OCI-LY3 (cell line): Measurements from ENCODE around the gene MYPN.

Experiments
- H2AFZ ChIP-seq: fragments of 200-600, 300-600 bp; shearing (Covaris generic); 2 replicates; pipeline ENCODE4 v1.6.0; 2014; ENCODE audit warnings: antibody characterized with exemption, low read depth, low read length
- H3K27ac ChIP-seq: fragments of 200-600, 300-600 bp; sonication (generic); 2 replicates; pipeline ENCODE4 v1.5.1; 2014; ENCODE audit warnings: mild to moderate bottlenecking, low read length, moderate library complexity, mixed read lengths
- H3K27me3 ChIP-seq: fragments of 200-600, 300-600 bp; sonication (generic); 2 replicates; pipeline ENCODE4 v1.6.1; 2014; ENCODE audit warnings: low read depth, low read length, mixed read lengths
- H3K36me3 ChIP-seq: fragments of 200-600, 300-600 bp; sonication (generic); replicated peaks from 2 replicates; pipeline ENCODE3; 2014; ENCODE audit warnings: low read depth, low read length, mixed read lengths
- H3K4me1 ChIP-seq: fragments of 300-600, 200-600 bp; sonication (generic); 2 replicates; pipeline ENCODE4 v1.6.1; 2014; ENCODE audit warnings: low read length, mixed read lengths
- H3K4me2 ChIP-seq: fragments of 200-600, 300-600 bp; sonication (generic); 2 replicates; pipeline ENCODE4 v1.6.1; 2014; ENCODE audit warnings: low read length, mixed read lengths
- H3K4me3 ChIP-seq: fragments of 300-600, 200-600 bp; sonication (generic); 2 replicates; pipeline ENCODE4 v1.5.1; 2014; ENCODE audit warnings: antibody characterized with exemption, mild to moderate bottlenecking, low read length, moderate library complexity
- H3K79me2 ChIP-seq: fragments of 300-600, 200-600 bp; shearing (Covaris generic); 2 replicates; pipeline ENCODE4 v1.6.1; 2014; ENCODE audit warnings: mild to moderate bottlenecking, low read length, mixed read lengths
- H3K9ac ChIP-seq: fragments of 300-600, 200-600 bp; shearing (Covaris generic); 2 replicates; pipeline ENCODE4 v1.6.0; 2014; ENCODE audit warnings: mild to moderate bottlenecking, low read length, moderate library complexity
- H3K9me3 ChIP-seq: fragments of 200-600, 300-600 bp; shearing (Covaris generic); 2 replicates; pipeline ENCODE4 v1.6.1; 2014; ENCODE audit warnings: low read length, mixed read lengths; ENCODE audit not compliant: insufficient read depth
- H4K20me1 ChIP-seq: fragments of 200-600, 300-600 bp; sonication (generic); 2 replicates; pipeline ENCODE4 v1.6.1; 2016; ENCODE audit warnings: low read length, mixed read lengths; ENCODE audit not compliant: insufficient read depth
- CTCF ChIP-seq: fragments of 200-600, 300-600 bp; sonication (generic); IDR thresholded peaks from 2 replicates; pipeline ENCODE4 v1.5.1; 2014; ENCODE audit warnings: antibody characterized with exemption, low read length, low read depth
- EZH2phosphoT487 ChIP-seq: fragments of 200-600 bp; shearing (Covaris generic); IDR thresholded peaks from 2 replicates; pipeline ENCODE4 v1.6.1; 2018; ENCODE audit warnings: antibody characterized with exemption, mixed run types, low read depth

Gene MYPN

DNA sequence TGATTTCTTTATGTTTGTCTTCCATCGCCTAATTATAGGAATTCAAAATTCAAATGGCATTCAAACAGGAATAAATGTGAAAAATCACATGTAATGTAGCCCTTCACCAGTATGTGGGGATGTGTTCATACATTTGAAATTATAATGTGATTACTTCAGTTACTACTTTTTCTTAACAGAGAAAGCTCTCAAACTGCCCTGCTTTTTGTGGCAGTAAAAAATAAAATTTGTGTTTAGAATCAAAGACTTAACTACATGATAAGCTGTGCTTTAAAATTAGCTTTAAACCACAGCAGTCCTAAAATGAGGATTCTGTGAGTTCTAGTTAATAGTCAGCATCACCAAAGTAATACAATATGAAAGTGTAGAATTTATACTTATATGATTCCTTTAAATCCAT lies 26.4 kb upstream of the MYPN start:
- H3K9ac ChIP-seq: no peak overlapping the region
- no peaks in the 10 kb centered on the region for H4K20me1 ChIP-seq
- H3K27ac ChIP-seq: no peak overlapping the region
- H3K27me3 ChIP-seq: no peaks in the 10 kb centered on the region
- H3K36me3 ChIP-seq: no peaks in the 10 kb centered on the region
- H2AFZ ChIP-seq: no peak overlapping the region
- no peak overlapping the region for H3K4me2 ChIP-seq
- H3K9me3 ChIP-seq: no peaks in the 10 kb centered on the region
- H3K4me3 ChIP-seq: no peak overlapping the region
- H3K4me1 ChIP-seq: no peaks in the 10 kb centered on the region
- no peaks in the 10 kb centered on the region for H3K79me2 ChIP-seq
- peak; percentile 28; the same call in 1 of the 2 replicates for TF ChIP-seq CTCF
- no peak for TF ChIP-seq EZH2phosphoT487

DNA sequence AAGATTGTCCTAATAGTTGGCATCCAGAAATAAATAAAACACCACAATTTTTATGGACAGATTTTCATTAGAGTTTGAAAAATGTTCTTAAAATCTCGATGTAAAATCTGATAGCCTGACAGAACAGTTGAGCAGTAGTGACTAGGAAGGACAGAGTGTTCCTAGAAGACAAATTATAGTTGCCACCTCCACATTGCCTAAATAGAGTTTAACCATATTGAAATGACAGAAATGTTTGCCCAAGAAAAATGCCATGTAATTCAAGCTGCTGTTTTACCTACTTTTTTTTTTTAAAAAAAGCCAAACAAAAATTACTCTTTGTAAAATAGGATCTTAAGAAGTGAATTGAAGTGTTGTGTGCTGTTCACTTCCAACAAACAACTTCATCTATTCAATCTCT lies 25.3 kb upstream of the MYPN start:
- Histone ChIP-seq H4K20me1 (no peaks in the 10 kb centered on the region), H2AFZ (no peak overlapping the region), H3K4me1 (no peaks in the 10 kb centered on the region), H3K9ac (no peak overlapping the region), H3K36me3 (no peaks in the 10 kb centered on the region), H3K9me3 (no peaks in the 10 kb centered on the region), H3K27ac (no peak overlapping the region), H3K4me3 (no peak overlapping the region), H3K79me2 (no peaks in the 10 kb centered on the region), H3K27me3 (no peaks in the 10 kb centered on the region), H3K4me2 (no peak overlapping the region)
- no peak for TF ChIP-seq EZH2phosphoT487
- TF ChIP-seq CTCF: no peak

DNA sequence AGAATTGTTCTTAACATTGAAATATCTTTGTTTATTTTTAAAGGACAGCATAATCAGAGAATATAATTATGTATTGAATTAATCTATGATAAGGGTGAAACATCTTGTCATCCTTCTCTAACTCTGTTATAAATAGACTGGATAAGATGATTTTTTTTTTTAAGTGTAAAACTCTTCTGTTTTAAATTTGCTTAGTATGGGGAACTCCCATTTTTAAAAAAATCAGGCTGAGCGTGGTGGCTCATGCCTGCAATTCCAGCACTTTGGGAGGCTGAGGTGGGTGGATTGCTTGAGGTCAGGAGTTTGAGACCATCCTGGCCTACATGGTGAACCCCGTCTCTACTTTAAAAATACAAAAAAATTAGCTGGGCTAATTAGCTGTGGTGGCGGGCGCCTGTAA lies 24.8 kb upstream of the MYPN start:
- no peaks in the 10 kb centered on the region for H3K9me3 ChIP-seq
- H3K27ac ChIP-seq: no peak overlapping the region
- H3K4me3 ChIP-seq: no peak overlapping the region
- no peak overlapping the region for H3K9ac ChIP-seq
- no peak overlapping the region for H2AFZ ChIP-seq
- no peaks in the 10 kb centered on the region for H3K27me3 ChIP-seq
- H3K4me2 ChIP-seq: no peak overlapping the region
- H3K36me3 ChIP-seq: no peaks in the 10 kb centered on the region
- TF ChIP-seq EZH2phosphoT487: no peak
- TF ChIP-seq CTCF: no peak
- H3K4me1 ChIP-seq: no peaks in the 10 kb centered on the region
- no peaks in the 10 kb centered on the region for H3K79me2 ChIP-seq
- no peaks in the 10 kb centered on the region for H4K20me1 ChIP-seq

DNA sequence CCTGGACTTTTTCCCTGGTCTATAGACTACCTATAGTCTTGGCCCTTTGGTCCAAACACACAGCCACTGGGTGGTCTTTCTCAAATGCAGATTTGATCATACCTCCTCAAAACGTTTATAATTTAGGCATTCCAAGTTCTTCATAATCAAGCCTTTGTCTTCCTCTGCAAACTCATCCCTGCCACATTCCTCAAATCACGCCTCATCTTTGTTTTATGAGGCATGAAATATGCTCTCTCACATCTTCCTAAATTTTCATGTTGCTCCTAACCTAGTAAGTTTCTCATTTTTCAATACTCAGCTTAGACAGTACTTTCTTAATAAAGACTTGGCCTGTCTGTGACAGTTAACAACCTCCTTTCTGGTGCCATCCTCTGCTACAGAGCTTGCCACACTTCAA lies 23.3 kb upstream of the MYPN start:
- H3K9ac ChIP-seq: no peak overlapping the region

More for the DNA sequence above, 23.3 kb upstream of the MYPN start:
- Histone ChIP-seq H3K4me1 (no peaks in the 10 kb centered on the region), H3K36me3 (no peaks in the 10 kb centered on the region), H3K27me3 (no peaks in the 10 kb centered on the region), H3K79me2 (no peaks in the 10 kb centered on the region), H3K4me3 (no peak overlapping the region), H3K27ac (no peak overlapping the region), H4K20me1 (no peaks in the 10 kb centered on the region), H3K9me3 (no peaks in the 10 kb centered on the region), H3K4me2 (no peak overlapping the region), H2AFZ (no peak overlapping the region)
- no peak for TF ChIP-seq EZH2phosphoT487
